ENCODE data around the gene GABBR2. TPM values are rescaled to one million over a fixed set of nuclear protein-coding genes. Genes with fewer than 3 reads are reported as not detected.

Gene GABBR2
- total and polyA plus RNA-seq, 2 experiments from 2014 or later = 0.89 to 1.3 TPM

- TF ChIP-seq NANOG (IDR thresholded peaks at IDR 0.05; ENCODE audit: borderline replicate concordance) = no peak
- TF ChIP-seq, protein P1, sequence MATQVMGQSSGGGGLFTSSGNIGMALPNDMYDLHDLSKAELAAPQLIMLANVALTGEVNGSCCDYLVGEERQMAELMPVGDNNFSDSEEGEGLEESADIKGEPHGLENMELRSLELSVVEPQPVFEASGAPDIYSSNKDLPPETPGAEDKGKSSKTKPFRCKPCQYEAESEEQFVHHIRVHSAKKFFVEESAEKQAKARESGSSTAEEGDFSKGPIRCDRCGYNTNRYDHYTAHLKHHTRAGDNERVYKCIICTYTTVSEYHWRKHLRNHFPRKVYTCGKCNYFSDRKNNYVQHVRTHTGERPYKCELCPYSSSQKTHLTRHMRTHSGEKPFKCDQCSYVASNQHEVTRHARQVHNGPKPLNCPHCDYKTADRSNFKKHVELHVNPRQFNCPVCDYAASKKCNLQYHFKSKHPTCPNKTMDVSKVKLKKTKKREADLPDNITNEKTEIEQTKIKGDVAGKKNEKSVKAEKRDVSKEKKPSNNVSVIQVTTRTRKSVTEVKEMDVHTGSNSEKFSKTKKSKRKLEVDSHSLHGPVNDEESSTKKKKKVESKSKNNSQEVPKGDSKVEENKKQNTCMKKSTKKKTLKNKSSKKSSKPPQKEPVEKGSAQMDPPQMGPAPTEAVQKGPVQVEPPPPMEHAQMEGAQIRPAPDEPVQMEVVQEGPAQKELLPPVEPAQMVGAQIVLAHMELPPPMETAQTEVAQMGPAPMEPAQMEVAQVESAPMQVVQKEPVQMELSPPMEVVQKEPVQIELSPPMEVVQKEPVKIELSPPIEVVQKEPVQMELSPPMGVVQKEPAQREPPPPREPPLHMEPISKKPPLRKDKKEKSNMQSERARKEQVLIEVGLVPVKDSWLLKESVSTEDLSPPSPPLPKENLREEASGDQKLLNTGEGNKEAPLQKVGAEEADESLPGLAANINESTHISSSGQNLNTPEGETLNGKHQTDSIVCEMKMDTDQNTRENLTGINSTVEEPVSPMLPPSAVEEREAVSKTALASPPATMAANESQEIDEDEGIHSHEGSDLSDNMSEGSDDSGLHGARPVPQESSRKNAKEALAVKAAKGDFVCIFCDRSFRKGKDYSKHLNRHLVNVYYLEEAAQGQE (IDR thresholded peaks at IDR 0.05; ENCODE audit: unreplicated experiment) = no peak
- TF ChIP-seq CTCF (conservative IDR thresholded peaks at IDR 0.05; ENCODE audit: low read depth in 2 of 2) = no peak
Observed at GRCh38 chr9:98702835-98703380, 5.8 kb downstream of the GABBR2 start (continued).

- Mint-ChIP-seq H3K9me3 (no peaks in the 10 kb centered on the region; the same call in 2 of the 3 replicates), H3K27me3 (ENCODE audit: insufficient read depth, low read depth, poor library complexity) (peaks cover 32% of the 10 kb centered on the region), H3K4me3 (no peak overlapping the region), H3K4me1 (peaks cover 3% of the 10 kb centered on the region; the same call in 2 of the 3 replicates), H3K27ac (no peak overlapping the region), H3K36me3 (ENCODE audit: low read depth) (no peaks in the 10 kb centered on the region)
- no peaks in the 10 kb centered on the region for H3K36me3 ChIP-seq (ENCODE audit: insufficient read depth)
- no peak overlapping the region for H3K27ac ChIP-seq (ENCODE audit: low read depth)
- no peak overlapping the region for H2AFZ ChIP-seq
- DNase-seq (ENCODE audit: low spot score) (no peak), ATAC-seq (no peak)
- H3K79me2 ChIP-seq (replicated peaks; ENCODE audit: insufficient read depth) = no peaks in the 10 kb centered on the region
- no peak overlapping the region for H3K4me2 ChIP-seq
- H3K4me3 ChIP-seq = no peak overlapping the region
- H3K9me2 ChIP-seq (ENCODE audit: insufficient read depth) = no peaks in the 10 kb centered on the region
- peaks cover 7% of the 10 kb centered on the region; the same call in 1 of the 2 replicates for H4K20me1 ChIP-seq (replicated peaks; ENCODE audit: insufficient read depth)
- H3K27me3 ChIP-seq (ENCODE audit: insufficient read depth) = peaks cover 26% of the 10 kb centered on the region
- H3K4me1 ChIP-seq (ENCODE audit: insufficient read depth) = peaks cover 5% of the 10 kb centered on the region; the same call in 1 of the 2 replicates
- no peaks in the 10 kb centered on the region for H3F3A ChIP-seq (replicated peaks; ENCODE audit: low read depth)
- TF ChIP-seq POLR2AphosphoS5 (IDR thresholded peaks at IDR 0.05; ENCODE audit: low read depth) (no peak), EZH2phosphoT487 (IDR thresholded peaks at IDR 0.05; ENCODE audit: unreplicated experiment) (no peak), ZNF114 (CRISPR knock-in tag; IDR thresholded peaks at IDR 0.05) (no peak), ETS1 (IDR thresholded peaks at IDR 0.05) (no peak), NANOG (IDR thresholded peaks at IDR 0.05; ENCODE audit: borderline replicate concordance) (no peak), ZNF331 (CRISPR knock-in tag; IDR thresholded peaks at IDR 0.05; ENCODE audit: low read depth) (no peak), CTCF (conservative IDR thresholded peaks at IDR 0.05; ENCODE audit: low read depth in 2 of 2) (no peak), JUNB (IDR thresholded peaks at IDR 0.05; ENCODE audit: unreplicated experiment) (no peak)
- TF ChIP-seq, protein P1 (IDR thresholded peaks at IDR 0.05; ENCODE audit: unreplicated experiment) = no peak
Observed at GRCh38 chr9:98702340-98702739, 6.4 kb downstream of the GABBR2 start.

Data from GM23338 (cell line).